CD4-positive, CD25-positive, alpha-beta regulatory T cell (primary cell): ENCODE measurements around the gene HTR3C. TPM values are rescaled to one million over a fixed set of nuclear protein-coding genes. Genes with fewer than 3 reads are reported as not detected.
A peak's percentile ranks its signal among the peaks of the same experiment; 100 is the strongest.

Source experiments
- ATAC-seq, 2 donors: fragments of 150-1000 bp; cut with Tn5 transposase; one replicate each; pipeline ENCODE4 v1.10.0; 2021; ENCODE audit warnings: low read depth in 2 of 2, moderate number of reproducible peaks in 2 of 2, moderate library complexity in 1 of 2
- DNase-seq, 3 donors: peaks; one replicate each; pipeline versions ENCODE4 v3.0.0 to v3.0.0-alpha.2; 2012 to 2022; ENCODE audit warnings: mixed read lengths in 1 of 3
- H3K27ac ChIP-seq: one replicate; pipeline ENCODE4 v1.7.0; 2013; ENCODE audit warnings: mild to moderate bottlenecking, low read length; ENCODE audit not compliant: insufficient read depth, poor library complexity, severe bottlenecking
- H3K27me3 ChIP-seq: one replicate; pipeline ENCODE4 v1.7.0; 2013; ENCODE audit warnings: low read length; ENCODE audit not compliant: control insufficient read depth, insufficient read depth
- H3K36me3 ChIP-seq: one replicate; pipeline ENCODE4 v1.7.0; 2013; ENCODE audit warnings: mild to moderate bottlenecking, low read length, moderate library complexity; ENCODE audit not compliant: control insufficient read depth, insufficient read depth
- H3K4me1 ChIP-seq: 2 replicates; pipeline ENCODE4 v1.7.0; 2013; ENCODE audit warnings: mild to moderate bottlenecking, low read length; ENCODE audit not compliant: insufficient read depth, control insufficient read depth, poor library complexity, severe bottlenecking
- H3K4me3 ChIP-seq: one replicate; pipeline ENCODE4 v1.7.0; 2013; ENCODE audit warnings: low read depth, mild to moderate bottlenecking, low read length, moderate library complexity
- H3K9me3 ChIP-seq, 2 experiments: 1 replicate in 1 of 2; 2 replicates in 1 of 2; pipeline ENCODE4 v1.7.0; 2013; ENCODE audit warnings: low read length in 2 of 2, mild to moderate bottlenecking in 1 of 2, moderate library complexity in 1 of 2; ENCODE audit not compliant: control insufficient read depth in 2 of 2
- H3K27ac Mint-ChIP-seq, 3 donors: one replicate each; pipeline ENCODE4 v1.8.0; 2020 to 2022; ENCODE audit warnings: mild to moderate bottlenecking in 3 of 3, mixed read lengths in 3 of 3, moderate library complexity in 2 of 3
- H3K27me3 Mint-ChIP-seq: one replicate; pipeline ENCODE4 v1.8.0; 2022; ENCODE audit warnings: mild to moderate bottlenecking, mixed read lengths
- H3K36me3 Mint-ChIP-seq: one replicate; pipeline ENCODE4 v1.8.0; 2020; ENCODE audit warnings: mixed read lengths
- H3K4me1 Mint-ChIP-seq, 4 donors: one replicate each; pipeline ENCODE4 v1.8.0; 2020 to 2022; ENCODE audit warnings: mixed read lengths in 4 of 4, mild to moderate bottlenecking in 1 of 4
- H3K4me3 Mint-ChIP-seq, 4 donors: one replicate each; pipeline ENCODE4 v1.8.0; 2020 to 2022; ENCODE audit warnings: mild to moderate bottlenecking in 4 of 4, mixed read lengths in 4 of 4, moderate library complexity in 3 of 4
- H3K9me3 Mint-ChIP-seq, 7 donors: one replicate each; pipeline ENCODE4 v1.8.0; 2020 to 2022; ENCODE audit warnings: mixed read lengths in 7 of 7, mild to moderate bottlenecking in 3 of 7, moderate library complexity in 2 of 7
- polyA plus RNA-seq, 4 donors: library from polyadenylated mRNA; unstranded; fragments of 300-500 nt; fragmentation: Illumina TruSeq; gene quantifications; one replicate each; pipeline ENCODE4 v1.2.3, GENCODE V29; 2021
- total RNA-seq: library from RNA; stranded (reverse); gene quantifications from one replicate; pipeline ENCODE4 v1.2.3, GENCODE V29; 2022

Gene HTR3C
- total and polyA plus RNA-seq, 5 donors from 2014 or later, result not detected

DNA sequence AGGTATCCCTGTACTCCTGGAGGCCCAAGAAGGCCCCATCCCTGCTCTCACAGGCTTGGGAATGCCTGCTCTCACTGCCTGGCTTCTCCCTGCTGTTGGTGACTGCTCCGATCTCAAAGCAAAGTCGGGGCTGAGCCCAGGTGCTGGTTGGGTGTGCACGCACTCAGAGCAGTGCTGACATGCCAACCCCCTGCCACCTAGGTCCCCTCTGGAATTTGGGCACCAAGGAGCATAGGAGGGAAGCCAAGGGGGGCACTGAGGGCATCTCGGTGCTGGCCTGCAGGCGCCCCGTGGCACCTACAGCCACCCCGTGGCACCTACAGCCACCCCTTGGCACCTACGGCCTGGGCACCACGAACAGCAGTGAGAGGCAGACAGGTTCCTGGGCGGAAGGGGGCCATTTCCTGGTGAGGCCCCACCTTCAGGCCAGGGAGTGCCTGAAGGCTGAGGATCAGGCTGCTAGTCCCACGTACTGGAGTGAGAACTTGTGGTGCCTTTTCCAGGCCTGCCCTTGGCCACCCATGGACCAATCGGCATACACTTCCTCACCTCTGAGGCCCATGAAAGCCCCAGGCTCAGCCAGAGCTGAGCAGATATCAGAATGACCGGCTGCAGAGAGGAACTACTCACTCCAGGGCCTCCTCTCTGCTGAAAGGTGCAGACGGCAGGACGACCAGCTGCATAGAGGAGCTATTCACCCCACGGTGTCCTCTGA lies 28.4 kb downstream of the HTR3C start:
- H3K4me3 Mint-ChIP-seq, result no peak overlapping the region
- DNase-seq, result no peak
- H3K36me3 Mint-ChIP-seq, result peaks cover 6% of the 10 kb centered on the region
- Histone ChIP-seq H3K4me1 (no peaks in the 10 kb centered on the region), H3K36me3 (no peaks in the 10 kb centered on the region), H3K9me3 (peaks cover 0 to 15% of the 10 kb centered on the region in 2 experiments), H3K27ac (no peak overlapping the region), H3K4me3 (no peak overlapping the region), H3K27me3 (no peaks in the 10 kb centered on the region)
- peaks cover 7 to 11% (median 9%) of the 10 kb centered on the region in 4 donors for H3K4me1 Mint-ChIP-seq
- no peak for ATAC-seq
- peaks cover 14% of the 10 kb centered on the region for H3K27me3 Mint-ChIP-seq
- H3K9me3 Mint-ChIP-seq, result peaks cover 2 to 11% (median 8%) of the 10 kb centered on the region in 7 donors
- no peak overlapping the region for H3K27ac Mint-ChIP-seq

- no peaks in the 10 kb centered on the region for H3K4me1 ChIP-seq
- H3K27me3 ChIP-seq, result no peaks in the 10 kb centered on the region
- Mint-ChIP-seq H3K36me3 (peaks cover 6% of the 10 kb centered on the region), H3K4me1 (peaks cover 7 to 11% (median 9%) of the 10 kb centered on the region in 4 donors), H3K9me3 (peaks cover 2 to 11% (median 10%) of the 10 kb centered on the region in 7 donors), H3K27me3 (peaks cover 13% of the 10 kb centered on the region), H3K4me3 (no peak overlapping the region), H3K27ac (no peak overlapping the region)
- H3K9me3 ChIP-seq, result peaks cover 0 to 15% of the 10 kb centered on the region in 2 experiments
- ATAC-seq (no peak), DNase-seq (no peak)
- no peaks in the 10 kb centered on the region for H3K36me3 ChIP-seq
- H3K4me3 ChIP-seq, result no peak overlapping the region
- H3K27ac ChIP-seq, result no peak overlapping the region
These were observed 29.2 kb downstream of the HTR3C start for GRCh38 chr3:184082034-184082433.

GRCh38 chr3:184082465-184082864 lies 29.6 kb downstream of the HTR3C start:
- no peak for ATAC-seq
- Histone ChIP-seq H3K27ac (no peak overlapping the region), H3K9me3 (peaks cover 0 to 15% of the 10 kb centered on the region in 2 experiments), H3K4me3 (no peak overlapping the region), H3K27me3 (no peaks in the 10 kb centered on the region), H3K4me1 (no peaks in the 10 kb centered on the region), H3K36me3 (no peaks in the 10 kb centered on the region)
- H3K4me1 Mint-ChIP-seq, result peaks cover 7 to 11% (median 9%) of the 10 kb centered on the region in 4 donors
- DNase-seq, result no peak
- peaks cover 2 to 13% (median 10%) of the 10 kb centered on the region in 7 donors for H3K9me3 Mint-ChIP-seq
- H3K36me3 Mint-ChIP-seq, result peaks cover 6% of the 10 kb centered on the region
- peak overlapping the region in 1 of 3 donors; percentile 78 for H3K27ac Mint-ChIP-seq
- peaks cover 9% of the 10 kb centered on the region for H3K27me3 Mint-ChIP-seq
- H3K4me3 Mint-ChIP-seq, result peak overlapping the region in 1 of 4 donors; percentile 35

DNA sequence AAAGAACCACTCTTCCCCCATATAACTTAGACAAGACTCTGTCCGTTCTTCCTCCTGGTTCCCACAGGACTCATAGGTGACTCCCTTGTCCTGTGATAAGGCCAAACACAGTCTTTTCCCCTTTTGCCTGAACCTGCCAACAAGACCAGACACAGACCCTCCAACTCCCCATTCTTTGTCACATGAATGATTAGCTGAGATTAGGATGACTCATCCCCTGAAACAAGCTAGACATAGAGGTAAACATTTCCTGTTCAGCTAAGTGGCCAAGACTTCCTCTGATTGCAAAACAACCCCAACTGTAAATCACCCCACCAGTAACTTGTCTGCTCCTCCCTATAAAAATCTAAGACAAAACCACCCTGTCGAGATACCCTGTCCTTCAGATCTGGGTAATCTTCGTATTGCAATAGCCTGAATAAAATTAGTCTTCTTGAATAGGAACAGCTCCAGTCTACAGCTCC lies 32.6 kb downstream of the HTR3C start:
- Histone ChIP-seq H3K9me3 (peaks cover 1 to 15% of the 10 kb centered on the region in 2 experiments), H3K36me3 (no peaks in the 10 kb centered on the region), H3K27me3 (no peaks in the 10 kb centered on the region), H3K4me1 (no peaks in the 10 kb centered on the region), H3K27ac (no peak overlapping the region), H3K4me3 (no peak overlapping the region)
- Mint-ChIP-seq H3K36me3 (peaks cover 6% of the 10 kb centered on the region), H3K27me3 (no peaks in the 10 kb centered on the region), H3K27ac (peak overlapping the region in 2 of 3 donors; percentile 9 to 60), H3K4me3 (peak overlapping the region in 1 of 4 donors; percentile 32), H3K9me3 (peaks cover 2 to 14% (median 10%) of the 10 kb centered on the region in 7 donors), H3K4me1 (peaks cover 7 to 11% (median 9%) of the 10 kb centered on the region in 4 donors)
- ATAC-seq (peak; percentile 61 to 85), DNase-seq (peak in 1 of 3 donors; percentile 63)

GRCh38 chr3:184092199-184092598 lies 39.4 kb downstream of the HTR3C start:
- no peaks in the 10 kb centered on the region for H3K36me3 Mint-ChIP-seq
- ATAC-seq (no peak), DNase-seq (no peak)
- H3K27me3 Mint-ChIP-seq, result no peaks in the 10 kb centered on the region
- H3K27ac Mint-ChIP-seq, result no peak overlapping the region
- Histone ChIP-seq H3K9me3 (peaks cover 17 to 22% of the 10 kb centered on the region in 2 experiments), H3K27ac (no peak overlapping the region), H3K4me3 (no peak overlapping the region), H3K27me3 (no peaks in the 10 kb centered on the region), H3K4me1 (no peaks in the 10 kb centered on the region), H3K36me3 (no peaks in the 10 kb centered on the region)
- H3K4me1 Mint-ChIP-seq, result no peaks in the 10 kb centered on the region
- peaks cover 0 to 21% (median 6%) of the 10 kb centered on the region in 7 donors for H3K9me3 Mint-ChIP-seq
- H3K4me3 Mint-ChIP-seq, result peak overlapping the region in 1 of 4 donors; percentile 74

DNA sequence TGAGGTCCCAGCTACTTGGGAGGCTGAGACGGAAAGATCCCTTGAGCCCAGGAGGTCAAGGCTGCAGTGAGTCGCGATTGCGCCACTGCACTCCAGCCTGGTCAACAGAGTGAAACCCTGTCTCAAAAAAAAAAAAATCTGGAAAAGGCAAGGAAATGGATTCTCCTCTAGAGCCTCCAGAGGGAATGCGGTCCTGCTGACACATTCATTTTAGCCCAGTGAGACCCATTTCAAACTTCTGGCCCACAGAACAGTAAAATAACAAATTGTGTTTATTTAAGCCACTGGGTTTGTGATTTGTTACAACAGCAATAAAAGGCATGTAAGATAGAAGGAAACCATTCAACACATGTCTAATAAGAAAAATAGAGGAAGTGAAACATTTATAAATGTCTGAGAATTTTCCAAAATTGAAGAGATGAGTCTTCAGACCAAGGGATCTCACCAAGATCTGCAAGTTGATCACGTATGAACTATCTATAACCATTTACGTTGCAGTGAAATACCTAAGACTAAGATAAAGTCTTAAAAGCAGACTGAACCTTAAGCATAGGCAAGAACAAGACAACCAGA lies 44.0 kb downstream of the HTR3C start, which contains the start of gene HTR3E:
Gene HTR3E, plus strand, starts transcription at position 254 of the 573 bp plus-strand sequence. CDS start 466 bp downstream, outside the sequence.
- Mint-ChIP-seq H3K27ac (no peak within 1 kb of the TSS), H3K4me1 (no peaks in the 10 kb centered on the region), H3K27me3 (peaks cover 5% of the 10 kb centered on the region), H3K36me3 (no peaks in the 10 kb centered on the region), H3K4me3 (no peak within 1 kb of the TSS), H3K9me3 (peaks cover 0 to 10% (median 5%) of the 10 kb centered on the region in 7 donors)
- Histone ChIP-seq H3K36me3 (no peaks in the 10 kb centered on the region), H3K27me3 (no peaks in the 10 kb centered on the region), H3K27ac (no peak within 1 kb of the TSS), H3K4me3 (no peak within 1 kb of the TSS), H3K9me3 (peaks cover 7 to 11% of the 10 kb centered on the region in 2 experiments), H3K4me1 (no peaks in the 10 kb centered on the region)
- no peak for DNase-seq
- ATAC-seq, result no peak

DNA sequence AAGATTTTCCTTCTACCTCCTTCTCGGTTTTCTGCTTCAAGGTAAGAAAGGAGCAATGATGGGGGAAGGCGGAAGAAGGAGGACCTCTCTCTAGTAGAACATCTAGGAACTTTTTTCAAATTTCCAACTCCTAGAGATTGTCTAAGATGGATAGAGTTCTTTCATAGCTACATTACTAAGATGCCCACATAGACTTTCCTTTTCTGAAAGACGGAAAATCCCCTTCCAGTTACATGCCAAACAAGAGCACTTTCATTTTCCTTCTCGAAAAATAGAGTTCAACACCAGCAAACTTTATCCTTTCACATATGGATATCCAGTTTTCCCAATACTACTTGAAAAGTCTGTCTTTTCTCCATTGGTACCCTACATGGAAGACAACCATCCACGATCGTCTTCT lies 44.7 kb downstream of the HTR3C start:
- Mint-ChIP-seq H3K4me3 (no peak overlapping the region), H3K4me1 (no peaks in the 10 kb centered on the region), H3K36me3 (no peaks in the 10 kb centered on the region), H3K27me3 (peaks cover 5% of the 10 kb centered on the region), H3K9me3 (peaks cover 0 to 5% (median 3%) of the 10 kb centered on the region in 7 donors), H3K27ac (no peak overlapping the region)
- H3K9me3 ChIP-seq, result peaks cover under 1 to 5% of the 10 kb centered on the region in 2 experiments
- H3K27me3 ChIP-seq, result no peaks in the 10 kb centered on the region
- H3K4me3 ChIP-seq, result no peak overlapping the region
- no peaks in the 10 kb centered on the region for H3K36me3 ChIP-seq
- H3K4me1 ChIP-seq, result no peaks in the 10 kb centered on the region
- H3K27ac ChIP-seq, result no peak overlapping the region
- DNase-seq (no peak), ATAC-seq (no peak)
